ENCODE measurements around the gene CDC42SE2.

DNA sequence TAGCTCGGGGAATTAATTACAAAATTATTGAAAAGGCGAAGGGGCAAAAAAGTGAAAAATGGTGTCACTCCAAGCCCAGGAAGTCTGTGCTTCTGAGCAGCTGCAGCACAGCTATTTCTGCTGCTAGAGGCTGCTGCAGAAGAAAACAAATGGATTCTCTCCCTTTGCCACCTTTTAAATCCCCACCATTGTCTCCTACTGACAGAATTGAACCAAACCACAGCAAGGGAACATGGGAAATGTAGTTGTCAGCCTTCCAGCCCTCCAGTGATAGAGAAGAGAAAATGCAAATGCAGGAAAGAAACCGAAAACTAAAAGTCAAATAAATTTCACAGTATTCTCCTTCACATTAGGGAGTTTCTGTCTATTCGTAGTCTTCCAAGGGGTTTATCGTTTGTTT lies 33.4 kb upstream of the CDC42SE2 start:
- TF ChIP-seq CEBPB (IDR thresholded peaks at IDR 0.05) (no peak), TAF1 (IDR thresholded peaks at IDR 0.05; ENCODE audit: low read depth) (no peak), RAD21 (IDR thresholded peaks at IDR 0.05; ENCODE audit: low read depth) (no peak), EP300 (IDR thresholded peaks at IDR 0.05; ENCODE audit: borderline replicate concordance) (no peak), ZBTB7A (IDR thresholded peaks at IDR 0.05; ENCODE audit: low read depth) (no peak), NFIC (IDR thresholded peaks at IDR 0.05) (no peak), EGR1 (IDR thresholded peaks at IDR 0.05) (no peak), CREB1 (IDR thresholded peaks at IDR 0.05; ENCODE audit: low read depth) (no peak)
- TF ChIP-seq, protein P1, sequence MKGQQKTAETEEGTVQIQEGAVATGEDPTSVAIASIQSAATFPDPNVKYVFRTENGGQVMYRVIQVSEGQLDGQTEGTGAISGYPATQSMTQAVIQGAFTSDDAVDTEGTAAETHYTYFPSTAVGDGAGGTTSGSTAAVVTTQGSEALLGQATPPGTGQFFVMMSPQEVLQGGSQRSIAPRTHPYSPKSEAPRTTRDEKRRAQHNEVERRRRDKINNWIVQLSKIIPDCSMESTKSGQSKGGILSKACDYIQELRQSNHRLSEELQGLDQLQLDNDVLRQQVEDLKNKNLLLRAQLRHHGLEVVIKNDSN (IDR thresholded peaks at IDR 0.05) = no peak
- TF ChIP-seq, protein P2, sequence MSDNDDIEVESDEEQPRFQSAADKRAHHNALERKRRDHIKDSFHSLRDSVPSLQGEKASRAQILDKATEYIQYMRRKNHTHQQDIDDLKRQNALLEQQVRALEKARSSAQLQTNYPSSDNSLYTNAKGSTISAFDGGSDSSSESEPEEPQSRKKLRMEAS (IDR thresholded peaks at IDR 0.05) = no peak
